Measurements from ENCODE around the gene HJURP. TPM values are rescaled to one million over a fixed set of nuclear protein-coding genes. Genes with fewer than 3 reads are reported as not detected.
"Not testable (repeated sequence)": the region's sequence is repeated elsewhere in the genome, so short reads cannot be mapped to it uniquely, and the experiment has no call there.

Gene HJURP, protein sequence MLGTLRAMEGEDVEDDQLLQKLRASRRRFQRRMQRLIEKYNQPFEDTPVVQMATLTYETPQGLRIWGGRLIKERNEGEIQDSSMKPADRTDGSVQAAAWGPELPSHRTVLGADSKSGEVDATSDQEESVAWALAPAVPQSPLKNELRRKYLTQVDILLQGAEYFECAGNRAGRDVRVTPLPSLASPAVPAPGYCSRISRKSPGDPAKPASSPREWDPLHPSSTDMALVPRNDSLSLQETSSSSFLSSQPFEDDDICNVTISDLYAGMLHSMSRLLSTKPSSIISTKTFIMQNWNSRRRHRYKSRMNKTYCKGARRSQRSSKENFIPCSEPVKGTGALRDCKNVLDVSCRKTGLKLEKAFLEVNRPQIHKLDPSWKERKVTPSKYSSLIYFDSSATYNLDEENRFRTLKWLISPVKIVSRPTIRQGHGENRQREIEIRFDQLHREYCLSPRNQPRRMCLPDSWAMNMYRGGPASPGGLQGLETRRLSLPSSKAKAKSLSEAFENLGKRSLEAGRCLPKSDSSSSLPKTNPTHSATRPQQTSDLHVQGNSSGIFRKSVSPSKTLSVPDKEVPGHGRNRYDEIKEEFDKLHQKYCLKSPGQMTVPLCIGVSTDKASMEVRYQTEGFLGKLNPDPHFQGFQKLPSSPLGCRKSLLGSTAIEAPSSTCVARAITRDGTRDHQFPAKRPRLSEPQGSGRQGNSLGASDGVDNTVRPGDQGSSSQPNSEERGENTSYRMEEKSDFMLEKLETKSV
- total RNA-seq (2014; rRNA removed; shearing (Covaris generic)), result 25.8 and 28.4 TPM in 2 replicates

DNA sequence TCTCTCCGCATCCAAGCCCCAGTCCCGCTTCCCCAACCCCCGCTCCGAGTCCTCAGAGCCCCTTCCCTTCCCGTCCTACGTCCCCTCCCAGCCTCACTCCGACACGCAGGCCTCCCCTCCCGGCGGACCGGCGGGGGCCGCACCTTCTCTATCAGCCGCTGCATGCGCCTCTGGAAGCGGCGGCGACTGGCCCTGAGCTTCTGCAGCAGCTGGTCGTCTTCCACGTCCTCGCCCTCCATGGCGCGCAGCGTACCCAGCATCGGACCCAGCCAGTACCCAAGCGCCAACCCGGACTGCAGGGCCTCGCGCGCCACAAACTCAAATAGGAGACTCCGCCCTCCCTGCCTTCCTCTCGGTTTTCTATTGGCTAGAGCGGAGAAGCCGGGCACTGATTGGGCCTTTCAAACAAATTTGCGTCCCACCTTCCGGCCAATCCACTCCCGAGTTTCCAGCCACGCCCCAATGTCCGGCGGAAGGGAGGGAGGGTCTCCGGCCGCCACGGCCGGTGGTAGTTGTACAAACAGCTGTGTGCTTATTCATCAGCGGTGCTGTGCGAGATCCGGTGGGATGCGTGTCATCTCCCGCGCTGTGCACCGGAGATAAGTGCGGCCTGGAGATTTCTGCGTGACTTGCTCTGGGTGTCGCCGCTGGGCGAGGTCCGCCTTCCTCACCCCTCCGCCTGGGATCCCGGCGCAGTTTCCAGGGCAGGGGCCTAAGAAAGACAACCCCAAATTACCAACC, at the start of gene HJURP:
Gene HJURP (minus strand): TSS at position 295 of the 741 bp plus-strand sequence. CDS start 35 bp downstream, at position 260.
- DNase-seq (ENCODE audit: low spot score), result peak; percentile 96

DNA sequence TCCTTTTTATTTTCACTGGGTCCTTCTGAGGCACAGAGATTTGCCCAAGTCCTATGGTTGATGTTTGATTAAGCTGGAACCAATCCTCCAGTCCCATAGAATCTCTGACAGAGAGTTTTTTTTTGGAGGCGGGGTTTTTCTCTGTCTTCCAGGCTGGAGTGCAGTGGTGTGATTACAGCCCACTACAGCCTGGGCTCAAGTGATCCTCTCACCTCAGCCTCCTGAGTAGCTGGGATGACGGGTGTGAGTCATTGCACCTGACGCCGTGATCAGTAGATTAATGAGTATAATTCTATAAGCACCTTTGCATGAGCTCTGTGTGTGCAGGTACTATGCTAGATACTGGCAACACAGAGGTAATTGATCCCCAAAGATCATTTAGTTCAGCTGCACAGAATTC, 47.5 kb upstream of the HJURP start:
- no peak for DNase-seq (ENCODE audit: low spot score)

DNA sequence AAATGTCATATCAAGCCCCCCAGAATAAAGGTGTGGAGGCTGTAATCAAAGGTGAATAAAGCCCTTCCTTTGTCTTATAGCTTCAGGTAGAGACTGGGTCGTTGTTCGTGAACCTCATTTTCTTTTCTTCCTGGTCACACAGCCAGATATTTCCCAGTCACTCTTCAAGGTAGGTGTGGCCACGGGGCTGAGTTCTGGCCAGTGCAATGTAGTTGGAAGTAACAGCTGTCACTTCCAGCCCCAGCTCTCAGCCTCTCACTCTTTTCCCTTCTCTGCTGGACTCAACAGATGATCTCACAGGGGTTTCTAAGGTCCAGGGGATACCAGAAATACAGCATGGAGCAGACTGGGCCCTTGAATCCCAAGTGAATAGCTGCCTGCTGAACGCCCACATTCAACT, 47.0 kb upstream of the HJURP start:
- no peak for DNase-seq (ENCODE audit: low spot score)

DNA sequence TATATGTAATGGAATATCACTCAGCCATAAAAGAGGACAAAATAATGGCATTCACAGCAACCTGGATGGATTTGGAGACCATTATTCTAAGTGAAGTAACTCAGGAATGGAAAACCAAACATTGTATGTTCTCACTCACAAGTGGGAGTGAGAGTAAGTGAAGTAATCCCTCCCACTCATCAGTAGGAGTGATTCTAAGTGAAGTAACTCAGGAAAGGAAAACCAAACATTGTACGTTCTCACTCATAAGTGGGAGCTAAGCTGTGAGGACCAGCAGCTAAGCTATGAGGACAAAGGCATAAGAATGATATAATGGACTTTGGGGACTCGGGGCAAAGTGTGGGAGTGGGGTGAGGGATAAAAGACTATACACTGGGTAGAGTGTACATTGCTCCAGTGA, 41.9 kb upstream of the HJURP start:
- not testable (repeated sequence) for DNase-seq (ENCODE audit: low spot score)

DNA sequence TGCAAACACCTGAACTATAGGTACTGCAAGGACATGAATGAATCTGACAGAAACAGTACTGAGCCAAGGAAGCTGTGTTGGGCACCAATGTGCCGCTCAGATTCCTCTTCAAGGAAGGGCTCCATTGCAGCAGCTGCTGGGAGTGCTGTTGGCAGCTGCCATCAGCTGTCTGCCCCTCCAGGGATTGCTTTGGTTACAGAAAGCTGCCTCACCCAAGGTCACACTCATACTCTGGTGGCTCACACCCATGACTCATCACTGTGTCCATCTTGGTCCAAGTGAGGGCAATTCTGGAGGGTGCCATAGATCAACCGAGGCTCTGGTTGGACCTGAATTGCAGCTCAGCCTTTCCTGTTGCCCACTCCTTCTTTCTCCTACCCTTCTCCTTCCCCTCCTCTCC, 38.5 kb upstream of the HJURP start:
- no peak for DNase-seq (ENCODE audit: low spot score)

DNA sequence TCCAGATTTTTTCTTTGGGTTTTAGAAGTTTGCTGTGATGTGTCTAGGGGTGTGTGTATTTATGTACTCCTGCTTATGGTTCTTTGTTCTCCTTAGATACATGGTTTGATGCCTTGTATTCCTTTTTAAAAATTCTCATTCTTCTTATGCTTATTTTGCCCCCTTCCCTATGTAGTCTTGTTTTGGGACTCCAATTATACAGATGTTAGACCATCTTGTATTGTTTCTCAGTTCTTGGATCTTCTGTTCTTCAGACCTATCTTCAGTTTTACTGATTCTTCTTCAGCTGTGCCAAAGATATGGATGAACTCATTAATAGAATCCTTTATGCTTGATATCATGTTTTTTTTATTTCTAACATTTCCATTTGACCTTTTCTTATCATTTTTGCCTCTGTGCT, 28.0 kb upstream of the HJURP start:
- no peak for DNase-seq (ENCODE audit: low spot score)

DNA sequence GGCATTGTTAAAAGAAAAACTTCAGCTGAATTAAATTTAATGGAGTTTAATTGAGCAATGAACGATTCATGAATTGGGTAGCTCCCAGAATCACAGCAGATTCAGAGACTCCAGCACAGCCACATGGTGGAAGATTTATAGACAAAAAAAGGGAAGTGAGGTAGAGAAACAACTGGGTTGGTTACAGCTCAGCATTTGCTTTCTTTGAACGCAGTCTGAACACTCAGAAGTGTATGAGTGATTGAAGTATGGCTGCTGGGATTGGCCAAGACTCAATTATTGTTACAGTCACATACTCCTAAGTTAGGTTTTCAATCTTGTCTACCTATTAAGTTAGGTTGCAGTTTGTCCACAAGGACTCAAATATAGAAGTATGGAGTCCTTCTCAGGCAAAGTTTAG, 17.8 kb upstream of the HJURP start:
- peak; percentile 23 for DNase-seq (ENCODE audit: low spot score)

DNA sequence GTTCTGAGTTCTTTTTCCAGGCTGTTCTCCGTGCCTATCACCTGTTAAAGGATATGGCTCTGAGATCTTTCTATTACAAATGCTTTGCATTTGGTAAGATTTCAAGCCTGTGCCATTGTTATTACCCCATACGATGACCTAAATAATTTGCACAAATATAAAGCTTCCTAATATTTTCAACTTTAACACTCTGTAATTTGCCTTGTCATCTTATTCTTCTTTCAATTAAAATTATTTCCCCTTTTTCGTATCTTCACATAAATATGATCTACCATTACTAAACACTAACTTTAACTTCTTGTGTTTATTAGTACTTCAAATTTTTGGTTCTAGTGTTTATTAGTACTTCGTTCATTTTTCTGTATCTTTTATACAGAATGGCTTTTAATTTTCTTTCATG, 17.1 kb upstream of the HJURP start:
- DNase-seq (ENCODE audit: low spot score), result no peak

DNA sequence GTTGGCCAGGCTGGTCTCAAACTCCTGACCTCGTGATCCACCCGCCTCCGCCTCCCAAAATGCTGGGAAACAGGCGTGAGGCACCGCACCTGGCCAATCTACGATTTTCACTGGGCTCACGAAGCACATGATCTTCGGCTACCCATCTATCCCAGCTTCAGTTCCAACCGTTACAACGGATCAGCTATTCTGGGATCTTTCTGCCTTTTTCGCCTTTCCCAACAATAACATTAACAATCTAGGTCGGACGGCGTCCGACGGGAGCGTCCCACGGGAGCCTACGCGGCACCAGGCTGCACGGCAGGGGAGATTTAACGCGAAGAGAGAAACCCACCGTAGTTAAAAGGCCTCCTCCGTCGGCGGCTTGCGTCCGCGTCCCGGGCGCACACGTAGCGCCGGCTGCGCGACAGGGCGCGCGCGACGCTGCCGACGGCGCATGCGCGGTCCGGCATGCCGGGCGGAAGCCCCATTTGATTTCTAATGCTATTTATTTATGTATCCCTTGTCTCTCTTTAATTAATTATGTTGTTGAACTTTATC, 13.7 kb upstream of the HJURP start, which contains the start of gene MSL3B:
Gene MSL3B (minus strand): TSS at position 394 of the 540 bp plus-strand sequence.
- peak; percentile 75 for DNase-seq (ENCODE audit: low spot score)

DNA sequence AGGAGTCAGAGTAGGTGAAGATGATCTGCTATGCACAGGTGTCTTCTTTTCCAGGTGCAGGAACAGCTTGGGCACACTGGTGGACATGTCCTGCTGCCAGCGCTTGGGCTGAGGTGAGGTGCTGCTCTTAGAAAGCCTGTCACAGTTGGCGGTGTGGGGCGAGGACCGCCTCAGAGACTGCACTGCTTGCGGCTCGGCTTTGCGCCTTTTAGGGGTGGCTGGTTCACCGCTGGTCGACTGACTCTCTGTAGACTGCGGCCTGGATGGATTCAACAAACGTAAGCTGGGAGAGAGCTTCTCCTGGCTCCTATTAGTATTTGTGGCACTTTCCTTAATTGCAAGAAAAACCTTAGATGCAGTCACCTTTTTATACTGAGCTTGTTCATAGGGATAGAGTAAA, 12.1 kb upstream of the HJURP start:
- DNase-seq (ENCODE audit: low spot score), result no peak

DNA sequence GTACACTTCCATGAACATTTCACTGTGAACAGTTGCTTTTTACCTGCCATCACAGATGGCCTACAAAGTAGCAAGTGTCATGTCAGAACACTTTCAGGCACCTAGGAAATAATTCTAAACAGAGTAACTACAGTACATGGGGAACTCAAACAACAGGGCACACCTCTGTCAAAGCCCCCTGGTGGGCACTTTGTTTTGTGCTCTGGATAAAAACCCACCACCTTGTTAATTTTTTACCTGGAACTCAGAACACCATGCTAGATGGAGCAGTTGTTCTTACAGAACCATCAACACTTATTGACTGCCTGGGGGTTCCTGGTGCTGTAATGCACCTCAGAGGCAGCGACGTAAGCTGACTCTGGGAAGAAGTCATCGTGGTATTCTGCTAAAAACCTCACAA, 11.5 kb upstream of the HJURP start:
- DNase-seq (ENCODE audit: low spot score), result peak; percentile 46

DNA sequence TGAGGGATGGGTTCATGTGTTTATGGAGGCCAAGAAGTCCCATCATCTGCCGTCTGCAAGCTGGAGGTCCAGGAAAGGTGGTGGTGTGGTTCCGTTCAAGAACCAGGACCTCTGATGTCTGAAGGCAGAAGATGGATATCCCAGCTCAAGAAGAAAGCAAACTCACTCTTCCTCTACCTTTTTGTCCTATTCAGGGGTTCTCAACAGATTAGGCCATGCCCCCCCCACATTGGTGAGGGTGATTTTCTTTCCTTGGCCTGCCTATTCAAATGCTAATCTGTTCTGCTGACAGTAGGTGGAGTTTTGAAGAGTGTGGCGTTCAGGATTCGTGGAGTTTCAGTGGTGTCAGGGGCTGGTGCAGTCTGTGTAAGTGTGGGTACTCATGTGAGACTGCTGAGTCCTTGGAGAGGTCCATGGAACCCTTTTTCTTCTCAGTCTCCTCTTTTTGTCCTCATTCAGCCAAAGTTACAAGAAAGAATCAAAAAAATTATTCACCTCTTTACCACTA, 8.0 kb upstream of the HJURP start:
- no peak for DNase-seq (ENCODE audit: low spot score)

DNA sequence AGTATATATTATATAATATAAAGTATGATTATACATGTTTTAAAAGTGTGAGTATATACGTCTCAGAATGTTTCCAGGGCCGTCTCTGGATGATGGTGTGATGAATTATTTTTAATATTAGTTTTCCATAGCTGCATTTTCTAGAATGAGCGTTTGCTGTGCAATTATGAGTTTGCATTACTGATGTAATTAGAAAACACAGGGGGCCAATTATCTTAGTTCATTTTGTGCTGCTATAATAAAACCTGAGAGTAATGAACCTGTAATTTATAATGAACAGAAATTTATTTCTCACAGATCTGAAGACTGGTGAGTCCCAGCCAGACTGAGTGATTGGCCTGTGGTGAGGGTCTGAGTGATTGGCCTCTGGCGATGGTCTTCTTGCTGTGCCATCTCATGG, 4.0 kb upstream of the HJURP start:
- no peak for DNase-seq (ENCODE audit: low spot score)

DNA sequence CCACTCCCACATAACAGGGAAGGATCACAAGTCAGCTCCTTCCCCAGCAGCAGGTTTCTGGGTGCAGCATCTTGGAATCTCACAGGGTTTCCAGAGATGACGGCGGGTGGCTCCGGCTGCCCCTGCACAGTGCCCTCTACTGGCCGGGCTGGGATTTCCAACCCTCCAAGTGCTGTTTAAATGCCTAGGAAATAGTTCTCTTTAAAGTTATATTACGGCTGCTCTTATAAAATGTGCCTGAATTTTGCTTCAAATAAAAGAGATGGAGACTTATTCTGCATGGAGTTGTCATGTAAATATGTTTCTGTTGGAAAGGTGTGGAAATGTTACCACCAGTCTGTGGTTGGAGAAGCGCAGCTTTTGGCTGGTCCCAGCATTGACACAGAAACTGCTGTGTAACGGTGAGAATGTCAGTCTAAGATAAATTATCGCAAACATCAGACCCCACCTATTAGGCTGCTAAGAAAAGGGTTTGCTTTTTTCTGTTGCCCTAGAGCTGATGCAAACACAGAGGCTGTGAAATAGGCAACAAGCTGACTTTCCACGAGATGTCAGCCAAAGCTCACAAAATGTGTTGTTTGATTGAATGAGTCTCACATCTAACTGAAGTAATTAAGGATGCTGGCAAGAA, 3.3 kb upstream of the HJURP start:
- peak; percentile 81 for DNase-seq (ENCODE audit: low spot score)

DNA sequence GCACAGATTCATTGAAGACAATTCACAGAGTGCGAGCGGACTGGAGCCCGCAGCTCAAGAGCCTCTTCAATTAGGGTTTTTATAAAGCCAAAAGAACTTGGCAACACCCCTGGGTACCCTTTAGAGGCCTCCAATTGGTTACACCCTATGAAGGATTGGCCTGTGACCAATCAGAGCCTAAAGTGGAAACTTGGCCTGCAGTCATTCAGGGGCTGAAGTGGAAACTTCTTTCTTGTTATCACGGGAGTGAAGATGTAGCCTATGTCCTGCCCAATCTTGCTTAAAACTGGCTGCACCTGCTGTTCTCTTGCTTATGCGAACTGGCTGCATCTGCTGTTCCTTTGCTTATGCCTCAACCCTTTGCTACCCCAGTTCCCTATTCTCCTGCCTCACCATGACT, 1.8 kb upstream of the HJURP start:
- no peak for DNase-seq (ENCODE audit: low spot score)

DNA sequence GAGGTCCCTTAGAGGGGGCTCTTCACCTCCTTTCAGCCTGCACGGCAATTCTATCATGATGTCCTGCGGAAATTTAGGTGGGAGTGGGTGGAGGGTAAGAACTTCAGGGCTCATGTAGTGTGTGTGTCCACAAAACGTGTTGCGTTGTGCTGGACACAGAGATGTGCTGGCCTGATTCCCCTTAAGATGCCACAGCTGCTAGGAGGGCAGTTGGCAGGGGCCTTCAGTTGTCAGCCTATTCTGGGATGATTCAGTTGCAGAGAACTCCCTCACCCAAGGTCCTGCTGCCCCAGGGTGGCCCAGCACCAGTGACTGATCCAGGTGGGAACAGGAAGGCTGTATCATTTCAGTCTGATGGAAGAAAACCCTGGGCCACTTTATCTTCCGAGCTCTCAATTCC, 1.0 kb upstream of the HJURP start:
- no peak for DNase-seq (ENCODE audit: low spot score)

DNA sequence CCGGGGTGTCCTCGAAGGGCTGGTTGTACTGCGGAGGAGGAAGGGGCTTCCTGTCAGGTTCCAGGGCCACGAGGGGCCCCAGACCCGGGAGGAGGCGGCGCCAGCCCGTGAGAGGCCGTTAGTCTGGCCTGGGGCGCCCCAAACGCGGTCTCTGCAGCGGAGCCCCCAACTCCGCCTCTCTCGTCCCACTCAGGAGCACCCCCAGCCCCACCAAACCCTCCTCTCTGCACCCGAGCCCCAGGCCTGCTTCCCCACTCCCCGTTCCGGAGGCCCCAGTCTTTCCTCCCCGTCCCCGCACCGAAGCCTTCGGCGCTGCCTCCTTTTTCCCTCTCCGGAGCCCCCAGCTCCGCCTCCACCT, 473 bp downstream of the HJURP start:
- DNase-seq (ENCODE audit: low spot score), result no peak

DNA sequence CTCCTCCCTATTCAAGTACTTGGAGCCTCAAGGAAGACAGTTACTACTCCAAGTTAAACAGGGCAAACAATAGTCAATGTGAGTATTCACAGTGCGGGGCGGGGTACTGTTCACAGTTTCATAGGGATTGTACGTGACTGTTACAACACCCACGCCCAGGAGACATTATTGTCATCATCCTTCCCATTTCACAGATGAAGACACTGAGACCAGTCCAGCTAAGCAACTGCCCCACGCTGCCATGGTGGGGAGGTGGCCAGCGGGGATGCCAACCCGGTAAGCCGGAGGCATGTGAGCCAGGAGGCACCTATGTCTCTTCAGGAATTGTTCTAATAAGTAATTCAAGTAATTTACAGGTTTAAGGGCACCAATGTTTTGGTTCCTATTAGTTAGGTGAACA, 982 bp downstream of the HJURP start:
- DNase-seq (ENCODE audit: low spot score), result no peak

DNA sequence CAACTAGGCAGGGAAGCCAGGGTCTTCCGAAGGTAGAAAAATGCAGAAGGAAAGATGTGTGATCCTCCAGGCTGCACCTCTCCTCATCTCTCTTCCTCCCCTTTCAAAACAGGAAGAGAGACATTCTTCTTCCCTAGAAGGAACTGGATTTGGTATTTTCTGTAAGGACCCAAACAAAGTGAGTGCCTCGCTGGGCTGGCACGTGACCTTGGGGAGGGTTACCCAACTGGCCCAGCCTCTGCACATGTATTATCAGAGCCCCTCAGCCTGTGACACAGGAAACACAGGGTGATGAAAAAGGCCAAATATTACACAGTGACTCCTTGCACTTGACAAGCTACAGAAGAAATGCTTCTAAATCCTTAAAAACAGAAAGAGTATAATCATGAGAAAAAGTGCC, 2.3 kb downstream of the HJURP start:
- DNase-seq (ENCODE audit: low spot score), result no peak

DNA sequence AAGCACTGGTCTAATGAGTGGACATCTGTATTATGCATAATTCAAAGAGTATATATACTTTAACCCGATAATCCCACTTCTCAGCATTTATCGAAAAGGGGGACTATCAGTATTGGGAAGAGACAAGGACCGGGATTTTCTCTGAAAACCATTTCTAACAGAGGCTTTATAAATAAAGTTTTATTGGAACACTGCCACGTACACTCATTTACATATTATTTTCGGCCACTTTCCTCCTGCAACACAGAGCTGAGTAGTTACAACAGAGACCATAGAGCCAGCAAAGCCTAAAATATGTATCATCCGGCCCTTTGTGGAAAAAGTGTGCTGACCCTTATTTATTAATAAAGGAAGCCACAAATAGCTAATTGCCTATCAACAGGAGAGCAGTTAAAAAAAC, 3.2 kb downstream of the HJURP start:
- no peak for DNase-seq (ENCODE audit: low spot score)

DNA sequence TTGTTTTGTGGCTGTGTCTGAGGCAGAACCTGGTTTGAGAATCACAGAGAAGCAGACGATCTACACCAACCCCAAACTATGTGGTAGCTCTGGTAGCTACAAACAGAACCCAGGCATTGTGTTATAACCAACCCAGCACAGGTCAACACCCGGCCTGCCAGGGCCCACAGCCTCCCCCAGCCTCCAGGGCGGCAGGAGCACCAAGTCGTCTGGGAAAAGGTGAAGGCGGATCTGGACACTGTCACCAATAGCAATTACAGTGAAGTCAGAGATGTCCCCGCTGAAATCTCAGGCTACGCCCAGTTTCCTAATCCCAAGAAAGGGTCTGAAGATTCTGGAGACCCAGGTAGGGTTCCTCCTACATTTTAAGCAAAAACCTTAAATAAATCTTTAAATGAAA, 3.6 kb downstream of the HJURP start:
- no peak for DNase-seq (ENCODE audit: low spot score)
